Activated effector memory CD4-positive, alpha-beta T cell treated with Interleukin-2 at 50 U/mL for 16 hours (primary cell): ENCODE measurements around the gene HMOX1.
"Not testable (repeated sequence)": the region's sequence is repeated elsewhere in the genome, so short reads cannot be mapped to it uniquely, and the experiment has no call there.

Source experiments
- DNase-seq: peaks from one replicate; pipeline ENCODE4 v3.0.0-alpha.2; 2020

HMOX1 gene

DNA sequence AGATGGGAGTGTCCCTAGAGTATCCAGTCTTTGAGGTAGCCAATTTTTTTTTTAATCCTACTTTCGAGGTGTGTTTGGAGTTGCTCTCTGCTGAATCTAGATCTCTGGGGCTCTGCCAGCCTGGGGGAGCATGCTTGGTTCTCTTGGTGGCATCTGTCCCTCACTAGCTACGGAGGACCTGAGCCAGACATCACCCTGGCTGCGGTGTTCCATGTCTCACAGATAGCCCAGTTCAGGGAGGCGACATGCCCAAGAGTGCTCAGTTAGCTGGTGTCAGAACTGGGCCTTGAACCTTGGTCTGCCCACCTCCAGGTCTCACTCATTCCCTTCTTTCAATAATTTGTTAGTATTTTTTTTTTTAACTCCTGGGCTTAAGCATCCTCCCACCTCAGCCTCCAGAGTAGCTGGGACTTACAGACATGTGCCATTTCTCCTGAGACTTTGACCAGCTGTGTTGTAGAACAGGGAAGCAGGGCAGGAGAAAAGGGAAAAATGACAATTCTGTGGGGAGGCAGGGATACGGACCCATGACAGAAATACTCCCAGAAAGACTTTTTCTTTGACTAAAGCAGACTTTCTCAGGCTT, 621 bp downstream of the HMOX1 start:
- DNase-seq, result no peak

GRCh38 chr22:35383679-35384071, 2.8 kb downstream of the HMOX1 start:
- no peak for DNase-seq

DNA sequence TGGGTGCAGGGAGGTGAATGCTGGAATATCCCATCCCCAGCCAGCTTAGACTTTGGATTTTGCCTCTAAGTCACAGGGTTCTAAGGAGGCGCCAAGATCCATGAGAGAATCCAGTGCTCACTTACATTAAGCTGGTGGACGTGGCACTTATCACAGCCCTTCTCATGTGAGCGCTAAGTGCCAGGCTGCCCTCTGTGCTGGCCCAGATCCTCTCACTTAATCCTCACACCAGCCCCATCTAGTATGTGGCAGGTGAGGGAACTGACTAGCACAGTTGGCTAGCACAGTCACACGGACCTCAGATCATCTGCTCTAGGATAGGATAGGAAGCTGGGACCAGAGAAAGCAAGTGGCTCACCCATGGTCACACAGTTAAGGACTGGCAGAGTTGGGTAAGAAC, 3.6 kb downstream of the HMOX1 start:
- no peak for DNase-seq

- no peak for DNase-seq
Observed at GRCh38 chr22:35384975-35385588, 4.2 kb downstream of the HMOX1 start.

DNA sequence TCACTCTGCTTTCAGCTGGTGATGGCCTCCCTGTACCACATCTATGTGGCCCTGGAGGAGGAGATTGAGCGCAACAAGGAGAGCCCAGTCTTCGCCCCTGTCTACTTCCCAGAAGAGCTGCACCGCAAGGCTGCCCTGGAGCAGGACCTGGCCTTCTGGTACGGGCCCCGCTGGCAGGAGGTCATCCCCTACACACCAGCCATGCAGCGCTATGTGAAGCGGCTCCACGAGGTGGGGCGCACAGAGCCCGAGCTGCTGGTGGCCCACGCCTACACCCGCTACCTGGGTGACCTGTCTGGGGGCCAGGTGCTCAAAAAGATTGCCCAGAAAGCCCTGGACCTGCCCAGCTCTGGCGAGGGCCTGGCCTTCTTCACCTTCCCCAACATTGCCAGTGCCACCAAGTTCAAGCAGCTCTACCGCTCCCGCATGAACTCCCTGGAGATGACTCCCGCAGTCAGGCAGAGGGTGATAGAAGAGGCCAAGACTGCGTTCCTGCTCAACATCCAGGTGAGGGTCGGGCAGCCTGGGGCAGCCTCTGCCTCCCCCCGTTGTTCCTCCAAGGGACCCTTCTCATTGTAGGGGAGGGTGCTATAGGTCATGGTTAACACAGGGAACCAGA, 5.9 kb downstream of the HMOX1 start:
- no peak for DNase-seq

DNA sequence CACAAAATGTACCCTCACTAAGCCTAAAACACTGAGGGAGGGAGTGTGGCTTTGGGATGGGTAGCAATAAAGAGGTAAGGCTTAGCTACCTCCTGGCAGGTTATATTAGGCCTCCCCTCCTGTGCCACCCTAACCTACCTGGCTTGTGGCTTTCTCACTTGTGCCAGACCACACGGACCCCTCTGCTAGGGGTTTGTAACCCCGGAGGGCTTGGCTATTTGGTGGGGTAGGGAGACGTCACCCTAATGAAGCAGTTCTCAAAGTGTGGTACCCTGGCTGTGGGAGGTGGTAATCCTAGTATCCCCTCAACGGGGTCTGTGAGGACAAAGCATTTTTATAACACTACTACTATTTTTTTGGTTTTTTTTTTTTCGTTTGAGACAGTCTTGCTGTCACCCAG, 10.0 kb downstream of the HMOX1 start:
- DNase-seq, result no peak

DNA sequence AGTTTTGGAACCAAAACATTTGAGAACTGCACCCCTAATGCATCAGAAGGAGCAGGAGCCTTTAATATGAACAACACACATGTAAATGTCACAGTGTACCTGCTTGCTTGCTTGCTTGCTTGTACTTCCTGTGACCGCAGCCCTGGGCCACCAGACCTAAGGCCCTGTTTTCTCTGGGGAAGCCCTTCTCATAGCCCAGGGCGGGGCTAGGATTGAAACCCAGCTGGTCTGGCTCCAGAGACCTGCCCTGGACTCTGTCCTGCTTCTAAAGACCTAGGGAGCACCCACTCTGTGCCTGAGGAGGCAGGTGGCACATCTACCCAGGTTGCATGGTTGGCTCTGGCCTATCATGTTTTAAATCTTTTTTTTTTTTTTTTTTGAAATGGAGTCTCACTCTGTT, 11.5 kb downstream of the HMOX1 start:
- DNase-seq, result no peak

DNA sequence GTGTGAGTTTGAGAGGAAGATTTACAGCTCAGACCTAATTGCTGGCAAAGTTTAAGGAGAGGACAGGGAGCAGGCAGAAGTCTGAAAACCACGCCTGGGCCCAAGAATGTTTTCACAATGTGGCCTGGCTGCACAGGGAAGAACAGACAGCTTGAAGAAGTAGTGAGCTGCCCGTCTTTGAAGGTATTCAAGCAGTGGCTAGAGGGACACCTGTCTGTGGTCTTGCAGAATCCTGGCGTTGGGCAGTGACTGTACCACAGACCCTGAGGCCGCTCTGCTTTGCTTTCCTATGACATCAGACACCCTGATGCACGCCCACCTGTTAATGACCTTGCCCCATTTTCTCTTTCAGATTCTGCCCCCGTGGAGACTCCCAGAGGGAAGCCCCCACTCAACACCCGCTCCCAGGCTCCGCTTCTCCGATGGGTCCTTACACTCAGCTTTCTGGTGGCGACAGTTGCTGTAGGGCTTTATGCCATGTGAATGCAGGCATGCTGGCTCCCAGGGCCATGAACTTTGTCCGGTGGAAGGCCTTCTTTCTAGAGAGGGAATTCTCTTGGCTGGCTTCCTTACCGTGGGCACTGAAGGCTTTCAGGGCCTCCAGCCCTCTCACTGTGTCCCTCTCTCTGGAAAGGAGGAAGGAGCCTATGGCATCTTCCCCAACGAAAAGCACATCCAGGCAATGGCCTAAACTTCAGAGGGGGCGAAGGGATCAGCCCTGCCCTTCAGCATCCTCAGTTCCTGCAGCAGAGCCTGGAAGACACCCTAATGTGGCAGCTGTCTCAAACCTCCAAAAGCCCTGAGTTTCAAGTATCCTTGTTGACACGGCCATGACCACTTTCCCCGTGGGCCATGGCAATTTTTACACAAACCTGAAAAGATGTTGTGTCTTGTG, 12.5 kb downstream of the HMOX1 start:
- no peak for DNase-seq

GRCh38 chr22:35394011-35394312, 13.1 kb downstream of the HMOX1 start:
- DNase-seq, result no peak

- DNase-seq, result no peak
Observed at GRCh38 chr22:35394810-35395563, 14.1 kb downstream of the HMOX1 start.

GRCh38 chr22:35396622-35397021, 15.7 kb downstream of the HMOX1 start:
- not testable (repeated sequence) for DNase-seq

GRCh38 chr22:35397095-35397904, 16.4 kb downstream of the HMOX1 start:
- no peak for DNase-seq

- no peak for DNase-seq
Observed at GRCh38 chr22:35398591-35398973, 17.7 kb downstream of the HMOX1 start.

GRCh38 chr22:35399114-35399677, 18.3 kb downstream of the HMOX1 start:
- DNase-seq, result peak; percentile 1

GRCh38 chr22:35399678-35400500, 19.0 kb downstream of the HMOX1 start, which contains the start of gene MCM5:
Gene MCM5 (plus strand): TSS chr22:35400140. CDS start chr22:35400439, 299 bp downstream.
- peak; percentile 97 for DNase-seq

- DNase-seq, result peak; percentile 21
Observed at GRCh38 chr22:35400501-35400790, 19.6 kb downstream of the HMOX1 start.

DNA sequence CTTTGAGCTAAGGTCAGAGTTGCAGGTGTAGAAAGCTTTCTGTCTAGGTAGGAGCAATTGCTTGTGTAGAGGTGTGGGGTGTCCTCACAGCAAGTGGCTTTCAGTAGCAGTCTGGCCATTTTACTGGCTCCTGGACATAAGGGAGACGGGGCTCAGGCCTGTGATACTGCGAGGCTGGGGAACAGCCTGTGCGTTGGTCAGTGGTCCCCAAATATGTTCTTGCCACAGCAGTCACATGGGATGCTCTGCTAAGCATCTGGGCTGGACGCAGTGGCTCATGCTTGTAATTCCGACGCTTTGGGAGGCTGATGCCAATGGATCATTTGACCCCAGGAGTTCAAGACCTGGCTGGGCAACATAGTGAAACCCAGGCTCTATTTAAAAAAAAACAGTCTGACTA, 21.0 kb downstream of the HMOX1 start:
- DNase-seq, result no peak

GRCh38 chr22:35403356-35403755, 22.5 kb downstream of the HMOX1 start:
- no peak for DNase-seq

DNA sequence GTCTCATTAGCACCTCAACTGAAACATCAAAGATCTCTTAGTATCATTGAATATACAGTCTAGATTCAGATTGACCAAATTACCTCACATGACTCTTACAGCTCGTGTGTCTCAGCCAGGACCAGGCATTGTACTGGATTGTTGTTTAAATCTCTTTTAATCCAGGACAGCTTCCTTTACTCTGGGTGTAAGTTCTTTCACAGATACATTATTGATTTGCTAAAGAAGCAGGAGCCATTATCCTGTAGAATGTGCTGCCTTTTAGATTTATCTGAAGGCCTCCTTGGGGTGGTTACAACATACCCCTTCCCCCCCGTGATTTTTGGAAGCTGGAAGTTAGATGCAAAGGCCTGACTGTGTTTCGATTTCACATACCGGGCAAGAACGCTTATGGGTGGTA, 23.3 kb downstream of the HMOX1 start:
- DNase-seq, result no peak

- no peak for DNase-seq
Observed at GRCh38 chr22:35406443-35406842, 25.5 kb downstream of the HMOX1 start.

DNA sequence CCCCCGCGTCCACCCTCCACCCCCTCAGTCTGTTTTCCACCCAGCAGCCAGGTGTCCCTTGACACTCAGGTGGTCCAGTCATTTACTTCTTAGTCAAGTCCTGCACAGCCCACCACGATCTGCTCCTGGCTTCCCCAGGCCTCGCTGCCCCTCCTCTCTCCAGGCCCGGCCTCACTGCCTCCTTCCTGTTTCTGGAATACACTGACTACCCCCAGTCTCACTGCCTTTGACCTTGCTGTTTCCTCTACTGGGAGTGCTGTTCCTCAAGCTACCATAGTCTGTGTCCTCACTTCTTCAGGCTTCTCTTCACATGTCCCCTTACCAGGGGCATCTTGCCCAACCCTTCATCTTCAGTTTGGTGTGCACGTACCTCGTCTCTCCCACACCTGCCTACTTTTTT, 26.5 kb downstream of the HMOX1 start:
- DNase-seq, result no peak
